HG03135 (cell line): ENCODE results near the gene PI4K2A.

Source experiments
- ATAC-seq: cut with Tn5 transposase; IDR thresholded peaks from one replicate; pipeline ENCODE4 v1.9.1; 2021; ENCODE audit warnings: mild to moderate bottlenecking, moderate library complexity; ENCODE audit not compliant: unreplicated experiment

The PI4K2A gene

DNA sequence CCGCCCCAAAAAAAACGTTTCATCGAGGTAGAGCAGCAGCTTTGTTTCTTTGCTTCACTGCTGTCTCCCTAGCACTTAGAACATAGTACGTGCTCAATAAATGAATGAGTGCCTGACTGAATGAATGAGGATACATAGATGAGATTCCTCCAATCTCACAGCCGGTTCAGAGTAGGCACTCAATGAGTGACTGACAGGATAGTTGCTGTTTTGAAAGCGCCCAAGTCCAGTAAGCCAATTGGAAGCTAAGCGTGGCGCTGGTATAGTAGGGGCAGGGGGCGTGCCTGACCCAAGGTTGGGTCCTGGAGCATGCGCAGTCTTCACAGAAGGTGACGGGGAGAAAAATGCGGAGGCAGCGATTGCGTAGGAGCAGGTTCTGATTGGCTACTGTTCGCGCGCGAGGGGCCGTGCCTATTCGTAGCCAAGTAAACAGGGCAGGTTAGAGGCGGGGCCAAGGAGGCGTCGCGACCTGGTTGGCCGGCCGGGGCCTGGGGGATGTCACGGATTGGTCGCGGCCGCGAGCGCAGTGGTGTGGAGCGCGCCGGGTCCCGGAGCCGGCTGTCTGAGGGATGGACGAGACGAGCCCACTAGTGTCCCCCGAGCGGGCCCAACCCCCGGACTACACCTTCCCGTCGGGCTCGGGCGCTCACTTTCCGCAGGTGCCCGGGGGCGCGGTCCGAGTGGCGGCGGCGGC lies at the start of gene PI4K2A:
TSS of gene PI4K2A (plus strand) at position 498 of the 694 bp plus-strand sequence. CDS start at position 570, 72 bp downstream.
- ATAC-seq, result peak; percentile 95

DNA sequence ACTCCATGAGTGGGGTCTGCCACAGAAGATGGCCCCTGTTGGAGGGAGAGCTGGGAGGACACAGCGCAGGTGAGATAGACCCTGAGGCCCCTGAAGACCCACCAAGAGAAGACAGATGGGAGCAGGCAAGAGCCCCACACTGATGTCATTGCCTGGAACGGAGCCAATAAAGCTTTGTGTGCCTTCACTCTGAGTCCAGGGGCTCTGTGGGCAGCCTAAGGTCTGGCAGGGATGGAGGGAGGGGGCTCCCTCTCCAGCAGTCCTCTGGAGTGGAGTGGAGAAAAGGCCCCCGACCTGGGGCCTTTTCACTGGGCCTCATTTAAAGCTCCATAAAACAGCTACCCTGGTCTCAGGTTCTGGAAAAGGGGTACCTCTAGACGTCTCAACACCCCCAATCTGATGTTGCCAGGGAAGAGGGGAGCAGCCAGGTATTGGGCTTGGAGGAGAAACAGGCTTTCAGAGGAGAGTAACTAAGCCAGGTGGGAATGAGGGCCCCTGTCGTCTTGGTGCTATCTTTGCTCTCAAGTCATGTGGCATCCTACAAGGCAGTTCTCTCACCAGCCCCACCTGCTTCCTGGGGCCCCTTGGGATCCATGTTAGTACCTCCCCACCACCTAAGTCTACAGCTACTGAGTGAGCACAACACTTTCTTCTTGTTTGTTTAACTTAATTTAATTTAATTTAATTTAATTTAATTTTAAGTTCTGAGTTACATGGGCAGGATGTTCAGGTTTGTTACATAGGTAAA lies 49.5 kb upstream of the PI4K2A start:
- ATAC-seq, result no peak

DNA sequence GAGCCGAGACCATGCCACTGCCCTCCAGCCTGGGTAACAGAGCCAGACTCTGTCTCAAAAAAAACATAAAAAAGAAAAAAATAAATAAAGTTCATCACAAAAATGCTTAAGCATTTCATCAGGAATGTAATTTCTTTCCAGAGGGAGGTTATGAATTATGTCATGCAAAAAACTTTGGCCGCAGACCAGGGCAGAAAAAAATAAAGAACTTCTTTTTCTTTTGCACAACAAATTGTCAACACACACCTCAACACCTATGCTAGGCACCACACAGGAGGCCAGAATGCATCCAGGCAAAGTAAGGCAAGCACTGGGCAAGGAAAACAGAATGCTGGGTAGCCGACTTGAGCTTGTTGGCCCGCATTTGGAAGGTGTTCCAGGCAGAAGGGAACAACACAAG lies 47.0 kb upstream of the PI4K2A start:
- ATAC-seq, result no peak

DNA sequence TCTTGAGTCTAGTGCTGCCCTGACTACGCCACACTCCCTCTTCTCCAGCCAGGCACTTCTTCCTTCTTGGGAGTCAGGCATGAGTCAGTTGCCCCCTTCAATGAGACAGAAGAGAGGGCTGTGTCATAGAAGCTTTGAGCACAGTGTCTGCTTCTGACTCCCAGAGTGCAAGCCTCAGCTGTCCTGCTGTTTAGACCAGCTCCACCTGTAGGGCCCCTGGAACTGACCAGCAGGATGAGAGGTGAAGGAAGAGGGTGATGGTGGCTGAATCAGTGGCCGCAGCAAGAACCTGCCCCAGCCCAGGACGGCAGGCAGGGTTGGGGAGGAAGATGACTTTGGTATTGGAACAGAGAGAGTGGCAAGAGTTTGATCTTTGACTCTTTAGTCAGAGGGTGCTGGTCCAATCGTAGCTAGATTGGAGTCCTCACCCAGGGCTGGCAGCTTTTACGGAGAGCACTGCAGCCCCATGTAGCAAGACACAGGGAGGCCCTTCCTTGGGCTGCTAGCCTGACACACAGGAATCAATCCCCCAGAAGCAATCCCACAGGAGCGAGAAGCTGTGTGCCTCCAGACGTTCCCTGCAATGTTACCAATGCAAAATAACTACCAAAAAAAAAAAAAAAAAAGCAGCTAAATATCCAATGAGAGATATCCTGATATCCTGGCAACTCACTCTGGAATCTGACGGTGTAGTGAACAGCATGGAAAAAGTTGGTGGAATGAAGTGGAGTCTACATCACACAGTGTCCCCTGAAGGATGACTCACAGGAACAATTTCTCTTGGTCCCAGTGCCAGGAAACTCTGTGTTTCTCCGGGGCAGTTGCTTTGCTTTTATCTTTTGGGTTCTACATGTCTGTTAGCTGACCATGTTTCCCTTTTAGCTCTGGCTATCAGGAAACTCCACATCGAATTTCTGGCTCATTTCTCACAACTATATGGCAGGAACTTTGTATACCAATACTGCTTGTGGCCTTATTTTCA lies 44.1 kb upstream of the PI4K2A start:
- ATAC-seq, result no peak

DNA sequence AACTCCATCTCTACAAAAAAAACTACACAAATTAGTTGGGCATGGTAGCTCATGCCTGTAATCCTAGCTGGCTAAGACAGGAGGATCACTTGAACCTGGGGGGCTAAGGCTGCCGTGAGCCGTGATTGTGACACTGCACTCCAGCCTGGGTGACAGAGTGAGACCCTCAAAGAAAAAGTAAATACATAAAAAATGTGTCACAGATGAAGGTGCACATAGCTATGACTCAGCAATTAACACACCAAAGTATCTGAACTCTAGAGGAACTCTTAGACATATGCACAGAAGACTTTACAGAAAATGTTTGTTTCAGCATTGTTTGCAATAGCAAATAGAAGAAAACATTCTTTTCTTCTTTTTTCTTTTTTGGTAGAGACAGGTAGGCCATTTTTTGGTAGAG lies 42.7 kb upstream of the PI4K2A start:
- ATAC-seq, result no peak

DNA sequence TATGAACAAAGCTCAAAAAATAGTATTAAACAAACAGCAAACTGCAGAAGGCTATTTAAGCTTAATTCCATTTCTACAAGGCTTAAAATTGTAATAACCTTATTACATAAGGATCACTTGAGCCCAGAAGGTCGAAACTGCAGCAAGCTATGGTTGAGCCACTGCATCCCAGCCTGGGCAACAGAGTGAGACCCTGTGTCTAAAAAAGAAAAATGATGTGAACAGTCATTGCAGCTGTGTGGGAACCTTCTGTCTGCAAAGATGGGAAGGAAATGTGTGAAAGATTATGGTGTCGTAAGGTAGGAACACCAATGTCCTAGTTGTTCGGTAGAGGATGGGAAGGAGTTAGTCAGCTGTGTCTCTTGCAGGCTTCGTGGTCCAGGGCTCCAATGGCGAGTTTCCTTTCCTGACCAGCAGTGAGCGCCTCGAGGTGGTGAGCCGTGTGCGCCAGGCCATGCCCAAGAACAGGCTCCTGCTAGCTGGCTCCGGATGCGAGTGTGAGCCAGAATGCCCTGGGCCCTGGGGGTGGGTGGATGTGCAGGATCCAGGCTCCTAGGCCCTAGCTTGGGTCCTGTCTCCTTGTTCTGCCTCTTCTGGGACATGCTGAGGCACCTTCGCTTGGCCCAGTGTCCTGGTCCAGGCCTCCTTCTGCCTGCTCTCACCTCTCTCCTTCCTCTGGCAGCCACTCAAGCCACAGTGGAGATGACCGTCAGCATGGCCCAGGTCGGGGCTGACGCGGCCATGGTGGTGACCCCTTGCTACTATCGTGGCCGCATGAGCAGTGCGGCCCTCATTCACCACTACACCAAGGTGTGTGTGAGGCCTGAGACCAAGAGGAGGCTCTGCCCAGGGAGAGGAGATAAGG lies 41.8 kb upstream of the PI4K2A start:
- no peak for ATAC-seq

DNA sequence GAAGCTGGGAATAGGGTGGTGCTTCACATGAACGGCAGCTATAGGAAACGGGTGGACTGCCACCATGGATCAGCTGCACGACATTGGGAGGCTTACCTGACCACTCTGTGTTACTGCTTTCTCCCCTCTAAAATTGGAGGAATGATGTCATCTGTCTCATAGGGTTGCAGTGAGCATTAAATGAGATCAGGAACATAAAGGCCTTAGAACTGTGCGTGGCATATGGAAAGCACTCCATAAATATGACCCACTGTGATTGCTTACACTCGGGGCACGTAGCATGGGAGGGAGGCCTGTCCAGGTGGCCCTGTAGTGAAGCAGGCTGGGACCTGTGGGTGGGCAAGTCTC lies 41.2 kb upstream of the PI4K2A start:
- ATAC-seq, result no peak

DNA sequence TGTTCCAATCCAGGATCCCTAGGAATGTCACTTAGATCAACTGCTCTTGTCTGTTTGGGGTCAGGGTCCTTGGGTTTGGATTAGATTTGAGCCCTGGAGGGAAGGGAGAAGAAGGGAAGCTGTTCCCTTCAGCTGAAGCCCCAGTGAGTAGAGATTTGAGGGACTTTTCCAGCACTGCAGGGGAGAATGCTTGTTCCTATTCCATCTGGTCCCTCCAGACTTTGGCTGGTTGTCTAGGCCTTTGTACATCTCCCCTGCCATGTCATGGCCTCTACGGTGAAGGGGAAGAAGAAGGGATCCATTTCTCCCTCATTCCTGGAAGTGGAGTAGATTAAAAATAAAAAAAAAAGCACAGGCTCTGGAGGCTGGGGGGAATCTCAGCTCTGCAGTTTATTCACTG lies 39.9 kb upstream of the PI4K2A start:
- ATAC-seq, result no peak

DNA sequence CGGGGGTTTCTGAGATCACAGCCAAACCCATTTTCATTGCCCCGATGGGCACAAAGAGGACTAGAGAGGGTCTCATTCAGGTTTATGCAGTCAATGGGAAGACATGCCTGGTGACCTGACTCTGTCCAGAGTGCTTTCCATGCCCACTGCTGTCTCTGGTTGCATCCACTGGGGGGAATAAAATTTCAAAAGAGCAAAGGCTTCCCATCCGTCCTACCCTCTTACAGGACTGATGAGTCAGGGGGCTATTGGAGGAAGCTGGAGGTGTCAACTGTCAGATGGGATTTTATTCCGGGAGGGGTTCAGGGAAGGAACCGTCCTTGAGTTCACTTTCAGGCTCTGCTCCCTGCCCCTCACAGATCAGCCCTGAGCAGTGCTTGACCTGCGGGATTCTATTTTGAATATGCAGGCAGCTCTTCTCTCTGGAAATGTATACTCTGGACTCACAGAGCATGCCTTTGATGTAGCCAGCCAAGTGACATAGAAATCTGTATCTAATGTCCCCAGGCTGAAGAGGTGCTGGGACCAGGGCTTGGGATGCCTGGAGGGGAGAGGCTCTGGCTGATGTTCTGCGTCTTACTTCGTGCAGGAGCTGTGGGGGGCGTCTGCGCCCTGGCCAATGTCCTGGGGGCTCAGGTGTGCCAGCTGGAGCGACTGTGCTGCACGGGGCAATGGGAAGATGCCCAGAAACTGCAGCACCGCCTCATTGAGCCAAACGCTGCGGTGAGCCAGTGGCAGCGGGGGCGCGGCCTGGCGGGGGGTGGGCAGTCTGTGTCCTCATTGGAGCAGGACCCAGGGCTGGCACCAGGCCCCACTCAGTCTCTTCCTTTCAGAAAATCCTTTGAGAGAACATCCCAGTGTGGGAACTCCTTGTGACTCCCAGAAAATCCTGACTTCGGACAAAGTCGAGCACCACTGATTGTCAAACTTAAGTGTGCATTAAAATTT lies 38.9 kb upstream of the PI4K2A start:
- no peak for ATAC-seq

DNA sequence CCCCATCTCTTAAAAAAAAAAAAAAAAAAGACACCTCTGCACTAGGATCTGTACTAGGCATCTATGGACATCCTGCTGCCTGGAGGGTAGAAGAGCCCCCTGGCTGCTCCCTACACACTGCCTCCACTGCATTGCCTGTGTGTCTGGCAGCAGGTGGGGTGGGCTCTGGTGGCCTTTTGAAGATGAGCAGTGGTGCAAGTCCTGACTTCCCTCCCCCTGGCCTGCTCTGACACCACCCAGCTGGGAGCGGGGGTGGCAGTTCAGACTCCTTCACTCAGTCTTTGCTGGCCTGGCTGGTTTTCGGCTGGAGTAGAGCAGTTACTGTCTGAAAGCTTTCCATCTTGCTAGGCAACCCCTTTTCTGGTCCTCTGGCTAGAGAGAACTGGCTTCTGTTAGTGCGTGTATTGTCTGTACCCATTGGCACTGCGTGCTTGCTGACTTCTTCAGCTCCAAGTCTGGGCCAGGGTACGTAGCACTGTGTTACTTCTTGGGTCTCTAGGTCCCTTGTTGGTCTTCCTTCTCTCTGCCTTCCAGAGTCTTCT lies 33.3 kb upstream of the PI4K2A start:
- ATAC-seq, result no peak

DNA sequence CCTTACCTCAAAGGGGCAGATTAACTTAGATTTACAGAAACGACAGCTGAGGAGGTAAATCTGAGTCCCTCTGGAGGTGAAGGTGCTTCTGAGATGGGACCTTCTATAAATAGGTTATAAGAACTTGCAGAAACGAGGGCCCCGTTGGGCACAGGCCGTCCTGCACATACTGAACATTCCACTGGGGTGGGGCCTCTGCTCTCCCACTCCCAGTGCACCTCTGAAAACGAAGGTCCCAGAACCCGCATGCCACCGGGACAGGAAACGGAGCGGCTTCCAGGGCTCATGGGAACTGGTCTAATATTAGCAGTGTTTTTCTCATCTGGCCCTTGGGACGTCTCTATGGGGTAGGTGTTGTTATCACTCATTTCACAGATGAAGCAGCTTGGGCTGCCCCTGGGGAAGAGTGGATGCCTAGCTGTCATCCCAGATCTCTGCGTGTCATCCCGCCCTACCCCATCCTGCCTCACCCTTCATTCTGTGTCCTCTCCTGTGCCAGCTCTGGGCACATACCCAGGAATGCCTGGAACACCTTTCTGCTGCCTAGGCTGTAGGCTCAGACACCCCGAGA lies 31.4 kb upstream of the PI4K2A start:
- ATAC-seq, result no peak

DNA sequence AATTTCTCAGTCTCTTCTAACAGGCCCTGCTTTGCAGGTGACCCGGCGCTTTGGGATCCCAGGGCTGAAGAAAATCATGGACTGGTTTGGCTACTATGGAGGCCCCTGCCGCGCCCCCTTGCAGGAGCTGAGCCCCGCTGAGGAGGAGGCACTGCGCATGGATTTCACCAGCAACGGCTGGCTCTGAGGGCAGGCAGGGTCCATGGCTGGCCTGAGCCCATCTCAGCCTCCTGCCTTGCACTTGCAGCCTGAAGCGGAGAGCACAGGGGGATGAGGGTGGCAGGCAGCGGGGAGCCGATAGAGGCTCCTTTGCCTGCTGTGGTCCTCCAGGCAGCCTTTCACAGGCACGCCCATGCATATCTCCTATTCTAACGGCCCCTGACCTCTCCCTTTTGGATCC lies 29.0 kb upstream of the PI4K2A start:
- ATAC-seq, result no peak

DNA sequence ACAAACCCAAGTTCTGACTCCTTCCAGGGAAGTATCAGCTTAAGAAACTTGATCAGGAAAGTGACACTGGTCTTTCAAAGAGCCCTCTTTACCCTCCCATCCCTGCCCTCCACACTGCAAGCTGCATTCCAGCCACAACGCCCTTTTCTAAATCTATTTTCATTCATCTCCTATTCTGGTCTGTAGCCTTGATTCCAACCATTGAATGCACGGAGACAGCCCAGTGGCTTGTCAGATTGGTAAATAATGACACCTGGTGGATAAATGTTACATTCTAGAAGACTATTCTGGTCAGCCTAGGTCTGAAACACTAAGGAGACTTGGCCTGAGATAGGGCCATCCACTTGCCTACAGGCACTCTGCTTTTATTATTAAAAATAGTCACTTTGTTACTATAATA lies 28.1 kb upstream of the PI4K2A start:
- no peak for ATAC-seq

DNA sequence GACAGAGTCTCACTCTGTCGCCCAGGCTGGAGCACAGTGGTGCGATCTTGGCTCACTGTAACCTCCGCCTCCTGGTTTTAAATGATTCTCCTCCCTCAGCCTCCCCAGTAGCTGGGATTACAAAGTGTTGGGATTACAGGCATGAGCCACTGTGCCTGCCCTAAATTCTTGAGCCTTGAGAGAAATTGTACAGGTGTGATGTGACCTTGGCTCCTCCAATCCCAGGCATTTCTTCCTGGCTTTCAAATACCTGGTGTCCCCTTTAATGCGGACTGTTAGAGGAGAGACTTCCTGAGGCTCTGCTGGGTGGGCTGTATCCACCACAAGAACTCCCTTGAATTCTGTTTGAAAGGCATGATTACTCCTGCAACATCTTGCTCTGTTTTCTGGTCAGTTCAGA lies 22.2 kb upstream of the PI4K2A start:
- no peak for ATAC-seq

DNA sequence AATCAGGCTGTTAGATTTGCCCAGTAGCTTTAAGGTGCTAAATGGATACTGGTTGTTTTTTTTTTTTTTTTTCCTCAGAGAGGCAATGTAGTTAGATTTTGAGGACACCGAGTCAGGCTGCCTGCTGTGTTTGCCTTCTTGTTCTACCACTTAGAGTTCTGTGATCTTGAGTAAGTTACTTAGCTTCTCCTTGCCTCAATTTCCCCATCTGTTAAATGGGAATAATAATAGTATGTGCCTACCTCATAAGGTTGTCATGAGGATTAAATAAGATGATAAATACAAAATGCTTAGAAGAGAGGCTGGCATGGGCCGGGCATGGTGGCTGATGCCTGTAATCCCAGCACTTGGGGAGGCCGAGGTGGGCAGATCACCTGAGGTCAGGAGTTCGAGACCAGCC lies 21.7 kb upstream of the PI4K2A start:
- ATAC-seq, result no peak

DNA sequence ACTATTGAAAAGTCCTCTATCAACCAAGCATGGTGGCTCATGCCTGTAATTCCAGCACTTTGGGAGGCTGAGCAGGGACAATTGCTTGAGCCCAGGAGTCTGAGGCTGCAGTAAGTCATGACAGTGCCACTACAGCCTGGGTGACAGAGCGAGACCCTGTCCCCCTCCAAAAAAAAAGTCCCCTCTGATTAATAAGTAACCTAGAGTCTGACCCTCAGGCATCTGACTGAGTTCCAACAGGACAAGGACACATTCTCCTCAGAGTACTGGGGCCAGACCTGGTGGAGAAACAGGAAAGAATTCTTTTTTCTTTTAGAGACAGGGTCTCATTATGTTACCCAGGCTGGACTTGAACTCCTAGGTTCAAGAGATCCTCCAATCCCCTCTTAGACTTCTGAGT lies 17.2 kb upstream of the PI4K2A start:
- no peak for ATAC-seq

DNA sequence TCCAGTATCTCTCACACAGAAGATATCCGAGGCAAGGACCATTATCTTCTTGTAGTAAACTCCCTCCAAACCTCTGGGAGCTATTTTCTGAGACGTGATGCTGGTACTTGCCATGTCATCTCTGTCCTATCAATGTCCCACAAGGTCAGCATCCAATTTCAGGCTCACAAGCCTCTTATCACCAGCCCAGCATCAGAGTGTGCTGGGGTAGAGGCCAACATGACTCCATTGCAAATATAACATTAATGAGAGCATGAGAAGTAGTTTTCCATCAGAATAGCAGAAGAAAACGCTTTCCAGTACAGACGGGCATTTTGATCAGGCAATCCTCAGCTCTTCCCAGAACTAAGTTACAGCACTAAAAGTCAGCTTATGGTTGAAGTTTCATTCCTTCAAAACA lies 12.7 kb upstream of the PI4K2A start:
- ATAC-seq, result no peak

DNA sequence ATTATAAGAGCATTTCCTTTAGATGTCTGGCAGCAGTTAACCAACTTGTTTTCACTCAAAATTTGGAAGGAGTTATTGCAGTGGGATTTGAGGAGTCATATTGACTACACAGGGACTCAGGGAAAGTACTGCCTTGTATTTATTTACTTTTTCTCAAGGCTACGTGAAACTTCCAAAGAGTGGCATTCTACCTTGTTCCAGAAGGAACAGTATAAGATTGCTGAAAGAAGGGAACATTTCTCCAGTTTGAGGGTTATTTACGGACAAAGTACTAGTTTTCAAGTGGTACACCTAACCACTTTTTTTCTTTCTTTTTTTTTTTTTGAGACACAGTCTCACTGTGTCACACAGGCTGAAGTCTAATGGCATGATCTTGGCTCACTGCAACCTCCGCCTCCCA lies 12.2 kb upstream of the PI4K2A start:
- ATAC-seq, result no peak

DNA sequence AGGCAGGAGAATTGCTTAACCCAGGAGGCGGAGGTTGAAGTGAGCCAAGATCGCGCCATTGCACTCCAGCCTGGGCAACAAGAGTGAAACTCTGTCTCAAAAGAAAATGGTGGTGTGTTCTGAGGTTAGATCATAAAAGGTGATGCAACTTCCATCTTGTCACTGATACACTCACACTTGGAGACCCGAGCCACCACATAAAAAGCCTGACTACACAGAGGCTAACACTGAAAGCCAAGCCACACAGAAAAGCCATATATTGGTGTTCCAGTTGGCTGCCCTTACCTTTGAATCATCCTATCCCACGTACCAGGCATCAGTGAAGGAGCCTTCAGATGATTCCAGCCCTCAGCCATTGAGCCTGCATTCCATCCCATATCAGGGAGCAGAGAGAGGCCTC lies 11.2 kb upstream of the PI4K2A start:
- ATAC-seq, result no peak
